ENCODE measurements around the gene POU2F2. TPM values are rescaled to one million over a fixed set of nuclear protein-coding genes. Genes with fewer than 3 reads are reported as not detected.

POU2F2 gene
- total RNA-seq, 1 donor from 2014 or later, result 5.6 TPM

- DNase-seq (ENCODE audit: low spot score) (no peak), ATAC-seq (no peak)
- intact Hi-C loops (cut with DNase I), result loop anchor here (10.0 kb wide), 1 partner anchor 193 kb away; the partner anchor contains the start of gene MEGF8
Observed at GRCh38 chr19:42131149-42132029, 857 bp downstream of the POU2F2 start.

DNA sequence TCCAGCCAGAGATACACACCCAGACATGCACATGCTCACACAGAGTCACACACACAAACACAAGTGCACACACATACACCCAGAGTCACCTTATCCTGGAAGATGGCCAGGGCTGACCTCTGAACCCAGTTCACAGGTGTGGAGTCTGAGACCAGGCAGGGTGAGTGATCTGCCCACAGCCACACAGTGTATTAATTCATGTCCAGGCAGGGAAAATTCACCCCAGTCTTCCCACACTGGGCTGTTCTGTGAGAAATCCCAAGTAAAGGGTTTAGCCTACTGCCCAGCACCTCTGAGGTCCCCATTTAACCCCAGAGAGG lies 2.0 kb downstream of the POU2F2 start:
- intact Hi-C loops (cut with DNase I), result loop anchor here (10.0 kb wide), 1 partner anchor 195 kb away; the partner anchor contains the start of gene MEGF8
- DNase-seq (ENCODE audit: low spot score), result no peak
- ATAC-seq, result no peak

- peak; percentile 58 for ATAC-seq
- intact Hi-C loops (cut with DNase I), result loop anchor here (10.0 kb wide), 1 partner anchor 195 kb away; the partner anchor contains the start of gene MEGF8
- DNase-seq (ENCODE audit: low spot score), result peak; percentile 63
Observed at GRCh38 chr19:42129399-42130253, 2.6 kb downstream of the POU2F2 start.

DNA sequence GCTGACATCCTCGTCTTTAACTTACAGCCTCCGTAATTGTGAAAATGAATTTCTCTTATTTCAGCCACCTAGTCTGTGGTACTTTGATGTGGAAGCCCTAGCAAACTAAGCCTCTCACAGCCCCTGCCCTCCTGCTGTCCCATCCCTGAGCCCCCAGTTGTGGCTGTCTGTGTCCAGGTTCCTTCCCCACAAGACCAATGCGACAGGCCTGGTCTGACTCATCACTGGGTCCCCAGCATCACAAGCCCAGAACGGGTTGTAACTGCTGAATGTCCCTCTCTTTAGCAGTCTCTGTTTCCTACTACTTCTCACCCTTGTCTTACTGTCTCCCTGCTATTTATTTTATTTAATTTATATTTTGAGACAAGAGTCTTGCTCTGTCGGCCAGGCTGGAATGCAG lies 5.7 kb downstream of the POU2F2 start:
- ATAC-seq (no peak), DNase-seq (ENCODE audit: low spot score) (no peak)
- intact Hi-C loops (cut with DNase I), result no loop called here

- no peak for ATAC-seq
- intact Hi-C loops (cut with DNase I), result no loop called here
- DNase-seq (ENCODE audit: low spot score), result no peak
Observed at GRCh38 chr19:42125536-42125935, 6.7 kb downstream of the POU2F2 start.

DNA sequence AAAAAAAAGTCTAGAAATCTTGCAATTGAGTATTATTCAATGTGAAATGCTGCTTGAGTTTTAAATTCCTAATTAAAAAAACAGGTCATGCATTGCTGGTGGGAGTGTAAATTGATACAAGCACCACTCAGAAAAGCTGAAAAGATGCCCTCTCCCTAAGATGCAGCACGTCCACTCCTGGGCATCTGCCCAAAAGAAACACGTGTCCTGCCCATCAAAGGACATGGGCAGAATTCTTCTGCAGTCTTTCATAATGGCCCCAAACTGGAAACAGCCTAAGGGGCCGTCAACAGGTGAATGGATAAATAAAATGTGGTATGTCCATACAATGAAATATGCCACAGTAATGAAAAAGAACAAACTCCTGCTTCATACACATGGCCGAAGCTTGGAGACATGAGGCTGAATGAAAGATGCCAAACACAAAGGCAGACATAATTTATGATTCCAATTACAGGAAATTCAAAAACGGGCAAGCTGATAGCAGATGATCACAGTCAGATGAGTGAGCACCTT lies 7.8 kb downstream of the POU2F2 start:
- intact Hi-C loops (cut with DNase I), result no loop called here
- no peak for ATAC-seq
- DNase-seq (ENCODE audit: low spot score), result no peak

GRCh38 chr19:42123765-42124164 lies 8.5 kb downstream of the POU2F2 start:
- intact Hi-C loops (cut with DNase I), result no loop called here
- DNase-seq (ENCODE audit: low spot score), result no peak
- no peak for ATAC-seq

GRCh38 chr19:42122691-42123607 lies 9.3 kb downstream of the POU2F2 start:
- intact Hi-C loops (cut with DNase I), result no loop called here
- DNase-seq (ENCODE audit: low spot score), result no peak
- ATAC-seq, result no peak

DNA sequence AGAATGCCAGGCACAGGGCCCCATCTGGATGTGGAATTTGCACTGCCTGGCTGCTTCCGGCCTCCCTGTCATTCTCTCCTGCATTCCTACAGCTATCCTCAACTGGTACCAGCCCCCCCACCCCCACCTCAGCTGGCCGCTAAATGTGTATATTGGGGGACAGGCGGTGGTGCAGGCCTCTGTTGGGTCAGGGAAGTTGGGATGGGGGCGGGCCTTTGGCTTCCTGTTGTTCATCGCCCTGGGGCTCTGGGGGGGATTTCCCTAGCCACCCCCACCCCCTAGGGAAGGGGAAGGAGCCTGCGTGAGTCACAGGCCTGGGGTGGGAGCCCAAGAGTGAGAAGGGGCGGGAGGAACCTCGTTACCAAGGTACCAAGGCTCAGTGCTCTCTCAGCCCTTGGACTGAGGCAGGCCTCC lies 10.6 kb downstream of the POU2F2 start:
- intact Hi-C loops (cut with DNase I), result no loop called here
- peak; percentile 71 for DNase-seq (ENCODE audit: low spot score)
- ATAC-seq, result peak; percentile 73

DNA sequence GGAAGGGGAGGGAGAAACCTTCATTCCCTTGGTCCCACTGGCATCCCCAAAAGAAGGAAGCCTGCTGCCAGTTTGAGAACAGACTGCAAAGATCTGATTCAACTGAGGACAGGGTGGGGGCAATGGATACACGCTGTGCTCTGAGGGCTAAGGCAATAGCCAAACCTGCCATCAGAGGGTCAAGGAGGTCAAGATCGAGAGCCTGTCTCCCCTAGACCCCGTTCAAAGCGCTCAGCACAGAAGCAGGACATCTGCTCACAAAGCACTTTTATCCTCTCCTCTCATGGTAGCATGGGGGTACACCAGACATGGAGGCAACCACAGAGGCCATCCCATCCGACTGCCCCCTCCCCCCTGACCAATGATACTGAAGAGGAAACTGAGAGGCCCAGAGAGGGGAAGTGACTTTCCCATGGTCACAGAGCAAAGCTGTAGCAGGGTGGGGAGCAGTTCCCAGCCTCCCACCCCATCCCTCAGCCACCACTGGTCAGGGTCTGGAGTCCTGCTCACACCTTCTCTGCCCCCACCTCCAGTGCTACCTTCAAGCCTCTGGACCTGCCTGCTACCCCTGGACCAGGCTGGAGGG lies 11.1 kb downstream of the POU2F2 start:
- ATAC-seq, result no peak
- intact Hi-C loops (cut with DNase I), result no loop called here

GRCh38 chr19:42120276-42120980 lies 11.8 kb downstream of the POU2F2 start:
- intact Hi-C loops (cut with DNase I), result no loop called here
- ATAC-seq (no peak), DNase-seq (ENCODE audit: low spot score) (no peak)

More for the DNA sequence above, 11.1 kb downstream of the POU2F2 start:
- DNase-seq (ENCODE audit: low spot score), result no peak

DNA sequence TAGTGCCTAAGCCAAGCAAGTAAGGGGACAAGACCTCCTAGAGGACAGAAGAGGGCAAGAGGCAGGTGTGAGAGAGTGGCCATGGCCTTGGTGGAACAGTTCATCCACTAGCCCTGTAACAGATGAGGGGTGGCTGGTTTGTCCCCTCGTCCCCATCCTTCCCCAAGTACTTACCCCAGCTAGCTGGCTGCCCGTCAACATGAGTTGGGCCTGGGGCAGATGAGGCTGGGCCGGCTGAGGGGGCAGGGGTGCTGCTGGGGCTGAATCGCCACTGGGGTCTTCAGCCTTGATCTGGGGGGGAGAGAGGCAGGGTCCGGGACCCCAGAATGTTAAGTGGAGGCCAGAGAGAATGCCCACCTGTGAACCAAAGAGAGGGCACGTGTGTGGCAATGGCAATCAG lies 15.2 kb downstream of the POU2F2 start:
- no peak for ATAC-seq
- intact Hi-C loops (cut with DNase I), result no loop called here
- DNase-seq (ENCODE audit: low spot score), result no peak

DNA sequence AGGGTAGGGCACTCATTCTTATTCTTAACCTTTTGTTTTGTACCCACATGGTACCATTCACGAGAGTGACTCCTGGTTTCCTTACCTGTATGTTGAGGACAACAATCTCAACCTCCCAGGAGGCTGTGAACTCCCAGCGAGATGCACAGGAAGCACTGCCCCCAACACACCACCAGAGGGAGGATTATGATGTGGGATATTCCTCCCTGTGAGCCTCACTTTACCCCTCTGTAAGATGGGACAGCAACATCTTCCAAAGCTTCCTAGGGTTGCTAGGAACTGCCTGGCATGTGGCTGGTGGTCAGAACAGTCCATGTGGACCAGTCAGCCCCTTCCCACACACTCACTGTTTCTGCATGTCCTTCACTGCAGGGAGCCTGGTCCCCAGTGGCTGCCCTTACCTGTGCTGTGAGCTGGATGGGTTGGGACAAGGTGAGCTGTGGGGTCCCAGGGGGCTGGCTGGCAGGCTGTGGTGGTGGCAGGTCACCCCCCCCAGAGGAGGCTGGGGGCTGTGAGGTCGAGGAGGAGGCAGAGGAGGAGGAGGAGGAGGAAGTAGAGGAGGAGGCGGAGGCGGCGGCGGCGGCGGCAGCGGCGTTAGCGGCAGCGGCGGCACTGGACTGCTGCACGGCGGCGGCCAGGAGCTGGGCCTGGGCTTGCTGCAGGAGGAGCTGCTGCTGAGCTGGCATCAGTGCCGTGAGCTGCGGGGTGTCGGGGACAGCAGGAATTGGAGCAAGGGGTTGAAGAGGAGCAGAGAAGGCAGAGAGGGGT lies 15.8 kb downstream of the POU2F2 start:
- no peak for ATAC-seq
- intact Hi-C loops (cut with DNase I), result no loop called here
- DNase-seq (ENCODE audit: low spot score), result no peak

DNA sequence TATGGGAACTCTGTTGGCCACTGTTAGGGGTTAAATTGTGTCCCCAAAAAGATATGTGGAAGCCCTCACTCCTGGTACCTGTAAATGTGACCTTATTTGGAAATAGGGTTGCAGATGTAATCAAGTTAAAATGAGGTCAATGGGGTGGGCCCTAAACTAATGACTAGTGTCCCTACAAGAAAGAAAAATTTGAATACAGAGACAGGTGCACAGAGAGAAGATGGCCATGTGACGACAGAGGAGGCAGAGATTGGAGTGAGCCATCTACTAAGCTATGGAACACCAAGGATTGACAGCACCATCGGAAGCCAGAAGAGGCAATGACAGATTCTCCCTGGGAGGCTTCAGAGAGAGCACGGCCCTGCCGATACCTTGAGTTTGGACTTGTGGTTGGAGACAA lies 16.5 kb downstream of the POU2F2 start:
- ATAC-seq (no peak), DNase-seq (ENCODE audit: low spot score) (no peak)
- intact Hi-C loops (cut with DNase I), result no loop called here

DNA sequence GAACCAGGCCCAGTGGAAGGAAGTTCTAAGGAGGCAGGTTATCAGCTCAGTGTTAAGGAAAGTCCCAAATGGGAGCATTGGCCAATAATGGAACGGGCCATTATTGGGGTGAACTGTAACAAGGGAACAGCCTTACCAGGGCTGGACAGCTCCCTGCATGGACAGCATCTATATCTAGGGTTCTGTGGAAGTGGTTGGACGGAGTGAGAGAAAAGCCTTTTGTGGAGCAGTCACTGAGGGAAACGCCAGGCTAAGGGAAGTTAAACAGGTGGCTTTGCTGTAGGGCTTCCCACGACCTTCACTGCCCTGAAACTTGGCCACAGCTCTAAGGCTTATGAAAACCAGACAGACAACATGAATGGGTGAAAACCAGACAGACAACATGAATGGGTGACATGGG lies 17.0 kb downstream of the POU2F2 start:
- ATAC-seq, result no peak

DNA sequence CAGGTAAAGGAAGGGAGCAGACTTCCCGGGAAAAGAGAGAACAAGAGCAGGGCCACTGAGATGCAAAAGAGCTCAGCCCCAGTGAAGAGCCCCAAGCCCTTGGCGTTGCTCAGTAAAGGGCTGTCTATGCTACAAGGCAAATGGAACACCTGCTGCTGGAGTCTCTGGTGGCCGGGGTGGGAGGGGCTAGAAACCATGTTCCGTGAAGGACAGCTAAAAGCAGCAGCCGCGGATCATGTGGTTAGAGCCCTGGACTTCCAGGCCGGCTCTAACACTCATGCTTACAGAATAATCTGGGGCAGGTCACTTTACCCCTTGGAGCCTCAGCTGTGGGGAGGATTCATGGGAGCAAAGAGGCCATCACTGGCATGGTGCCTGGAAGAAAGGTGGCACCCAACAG lies 17.8 kb downstream of the POU2F2 start:
- no peak for DNase-seq (ENCODE audit: low spot score)
- intact Hi-C loops (cut with DNase I), result no loop called here
- no peak for ATAC-seq

More for the DNA sequence above, 17.0 kb downstream of the POU2F2 start:
- DNase-seq (ENCODE audit: low spot score), result no peak
- intact Hi-C loops (cut with DNase I), result no loop called here

Data from sciatic nerve (tissue), 2 donors.